WTC11 (cell line): ENCODE results near the gene LRRTM1. TPM values are rescaled to one million over a fixed set of nuclear protein-coding genes. Genes with fewer than 3 reads are reported as not detected.

Source experiments
- ATAC-seq: fragments of 200-7000 bp; cut with Tn5 transposase; 2 replicates; pipeline ENCODE4 v1.10.0; 2021; ENCODE audit warnings: mild to moderate bottlenecking, moderate library complexity
- CTCF ChIA-PET: fragments of 300-600 bp; sonication (Branson Sonifier 250); formaldehyde crosslinking; loops from one replicate; lab custom pipeline; 2021; ENCODE audit warnings: antibody characterized with exemption; lab: Charles Lee
- POLR2A ChIA-PET: fragments of 350-600 bp; sonication (Branson Sonifier 250); formaldehyde crosslinking; loops from one replicate; lab custom pipeline; 2021; ENCODE audit warnings: antibody characterized with exemption; lab: Charles Lee
- DNase-seq: peaks from one replicate; pipeline ENCODE4 v3.0.0; 2021; ENCODE audit warnings: low spot score
- H3K27ac Mint-ChIP-seq: 2 replicates; pipeline ENCODE4 v1.8.0; 2021; ENCODE audit warnings: mixed read lengths
- H3K27me3 Mint-ChIP-seq: 2 replicates; pipeline ENCODE4 v1.8.0; 2021; ENCODE audit warnings: low read depth, mild to moderate bottlenecking, moderate library complexity, mixed read lengths
- H3K36me3 Mint-ChIP-seq: 2 replicates; pipeline ENCODE4 v1.8.0; 2021; ENCODE audit warnings: mixed read lengths
- H3K4me1 Mint-ChIP-seq: 2 replicates; pipeline ENCODE4 v1.8.0; 2022; ENCODE audit warnings: mixed read lengths
- H3K4me3 Mint-ChIP-seq: 2 replicates; pipeline ENCODE4 v1.8.0; 2021; ENCODE audit warnings: mild to moderate bottlenecking, moderate library complexity, mixed read lengths
- H3K9me3 Mint-ChIP-seq: 2 replicates; pipeline ENCODE4 v1.8.0; 2021; ENCODE audit warnings: mixed read lengths
- AFF4 ChIP-seq: sonication (generic); formaldehyde crosslinking; IDR thresholded peaks from 2 replicates; pipeline ENCODE4 v1.8.1; 2023; ENCODE audit warnings: mild to moderate bottlenecking, missing genetic modification reagents, borderline replicate concordance
- AR ChIP-seq: fragments of 250-450 bp; sonication (Bioruptor Pico); IDR thresholded peaks from 2 replicates; pipeline ENCODE4 v1.9.0; 2021; ENCODE audit warnings: mild to moderate bottlenecking
- CREB1 ChIP-seq: sonication (generic); formaldehyde crosslinking; IDR thresholded peaks from 2 replicates; pipeline ENCODE4 v1.8.0; 2023; ENCODE audit warnings: mild to moderate bottlenecking, missing genetic modification reagents
- E2F1 ChIP-seq: sonication (generic); formaldehyde crosslinking; IDR thresholded peaks from 2 replicates; pipeline ENCODE4 v1.8.0; 2022; ENCODE audit warnings: mild to moderate bottlenecking, missing genetic modification reagents
- ETV6 ChIP-seq: sonication (generic); formaldehyde crosslinking; IDR thresholded peaks from 2 replicates; pipeline ENCODE4 v1.8.1; 2022; ENCODE audit warnings: mild to moderate bottlenecking, missing genetic modification reagents
- FOXJ3 ChIP-seq: sonication (generic); formaldehyde crosslinking; IDR thresholded peaks from 2 replicates; pipeline ENCODE4 v1.9.0; 2021; ENCODE audit warnings: missing genetic modification reagents, mild to moderate bottlenecking, borderline replicate concordance
- GRHL2 ChIP-seq: fragments of 250-450 bp; sonication (Bioruptor Pico); IDR thresholded peaks from 2 replicates; pipeline ENCODE4 v1.8.0; 2022; ENCODE audit warnings: mild to moderate bottlenecking, moderate library complexity; ENCODE audit not compliant: insufficient replicate concordance, severe bottlenecking
- HMGXB4 ChIP-seq: sonication (generic); formaldehyde crosslinking; IDR thresholded peaks from 2 replicates; pipeline ENCODE4 v1.8.1; 2023; ENCODE audit warnings: mild to moderate bottlenecking, moderate library complexity, missing genetic modification reagents
- JUN ChIP-seq: sonication (generic); formaldehyde crosslinking; IDR thresholded peaks from 2 replicates; pipeline ENCODE4 v1.8.0; 2023; ENCODE audit warnings: mild to moderate bottlenecking, missing genetic modification reagents
- KAT7 ChIP-seq: sonication (generic); formaldehyde crosslinking; IDR thresholded peaks from 2 replicates; pipeline ENCODE4 v1.8.1; 2023; ENCODE audit warnings: missing genetic modification reagents, mild to moderate bottlenecking, borderline replicate concordance
- MAX ChIP-seq: sonication (generic); formaldehyde crosslinking; IDR thresholded peaks from 2 replicates; pipeline ENCODE4 v1.8.0; 2022; ENCODE audit warnings: mild to moderate bottlenecking, missing genetic modification reagents
- MLX ChIP-seq: sonication (generic); formaldehyde crosslinking; IDR thresholded peaks from 2 replicates; pipeline ENCODE4 v1.8.1; 2023; ENCODE audit warnings: mild to moderate bottlenecking, missing genetic modification reagents, moderate library complexity
- MYBL2 ChIP-seq: sonication (generic); formaldehyde crosslinking; IDR thresholded peaks from 2 replicates; pipeline ENCODE4 v1.8.1; 2023; ENCODE audit warnings: mild to moderate bottlenecking, moderate library complexity, missing genetic modification reagents
- NFATC4 ChIP-seq: fragments of 250-450 bp; sonication (Bioruptor Pico); IDR thresholded peaks from 2 replicates; pipeline ENCODE4 v1.9.0; 2021; ENCODE audit warnings: mild to moderate bottlenecking
- NFE2L1 ChIP-seq: sonication (generic); formaldehyde crosslinking; IDR thresholded peaks from 2 replicates; pipeline ENCODE4 v1.8.1; 2023; ENCODE audit warnings: missing genetic modification reagents
- USF2 ChIP-seq: sonication (generic); formaldehyde crosslinking; IDR thresholded peaks from 2 replicates; pipeline ENCODE4 v1.8.1; 2023; ENCODE audit warnings: mild to moderate bottlenecking, missing genetic modification reagents, moderate library complexity
- total RNA-seq: library from RNA; stranded (reverse); gene quantifications from 3 replicates; pipeline ENCODE4 v1.2.3, GENCODE V29; 2021

LRRTM1 gene
- total RNA-seq, 1 experiment from 2014 or later = 1.2 TPM

- TF ChIP-seq FOXJ3 (CRISPR knock-in tag) = no peak
- no peak for TF ChIP-seq KAT7
- TF ChIP-seq MYBL2 (CRISPR knock-in tag) = no peak
Measured at GRCh38 chr2:80348078-80348477, 43.5 kb upstream of the LRRTM1 start (continued).

GRCh38 chr2:80340022-80340421, 35.5 kb upstream of the LRRTM1 start:
- H3K36me3 Mint-ChIP-seq = no peaks in the 10 kb centered on the region
- ChIA-PET POLR2A (no interaction called here), CTCF (no interaction called here)
- peaks cover 3% of the 10 kb centered on the region; the same call in 1 of the 2 replicates for H3K4me1 Mint-ChIP-seq
- DNase-seq = no peak
- H3K27me3 Mint-ChIP-seq = peaks cover 9% of the 10 kb centered on the region
- H3K9me3 Mint-ChIP-seq = peaks cover 10% of the 10 kb centered on the region; the same call in 1 of the 2 replicates
- no peak for ATAC-seq
- no peak for TF ChIP-seq NFATC4
- no peak for TF ChIP-seq JUN
- TF ChIP-seq USF2 (CRISPR knock-in tag) = no peak
- TF ChIP-seq AR (CRISPR knock-in tag) = no peak
- no peak for TF ChIP-seq ETV6 (CRISPR knock-in tag)
- no peak for TF ChIP-seq GRHL2 (CRISPR knock-in tag)
- no peak for TF ChIP-seq AFF4
- TF ChIP-seq NFE2L1 (CRISPR knock-in tag) = no peak
- no peak for TF ChIP-seq E2F1 (CRISPR knock-in tag)
- no peak for TF ChIP-seq CREB1 (CRISPR knock-in tag)
- TF ChIP-seq MLX (CRISPR knock-in tag) = no peak
- TF ChIP-seq HMGXB4 = no peak
- TF ChIP-seq MAX (CRISPR knock-in tag) = no peak
- no peak overlapping the region for H3K27ac Mint-ChIP-seq
- no peak overlapping the region for H3K4me3 Mint-ChIP-seq
